GM03348 (cell line): ENCODE results near the gene TRPC4.
"Not testable (repeated sequence)": the region's sequence is repeated elsewhere in the genome, so short reads cannot be mapped to it uniquely, and the experiment has no call there.

Source experiments
- DNase-seq: peaks from one replicate; pipeline ENCODE4 v3.0.0; 2012; ENCODE audit warnings: low spot score

The TRPC4 gene

GRCh38 chr13:37601648-37602440, 267.7 kb downstream of the TRPC4 start:
- DNase-seq: no peak

GRCh38 chr13:37599519-37599918, 270.1 kb downstream of the TRPC4 start:
- DNase-seq: no peak

DNA sequence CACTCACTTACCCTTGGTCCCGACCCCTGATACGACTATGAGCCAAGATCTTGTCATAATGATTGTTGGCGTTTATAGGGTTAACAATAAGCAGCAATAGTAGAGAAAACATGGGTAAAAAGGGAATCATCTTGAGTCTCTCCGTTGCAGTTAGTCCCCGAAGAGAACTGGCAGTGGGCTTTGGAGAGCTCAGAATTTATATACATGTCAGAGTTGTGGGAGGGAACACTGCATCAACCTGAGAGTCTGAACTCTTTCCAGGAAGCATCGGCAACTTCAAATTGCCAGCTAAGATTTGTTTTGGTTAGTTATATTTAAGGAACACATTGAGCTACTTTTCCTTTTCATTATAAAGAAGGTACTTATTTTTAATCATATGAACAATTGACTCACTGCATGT, 271.0 kb downstream of the TRPC4 start, which contains the start of gene POSTN:
Gene POSTN (minus strand): TSS at position 172 of the 400 bp plus-strand sequence. CDS start 42 bp downstream, at position 130.
- DNase-seq: peak; percentile 21

DNA sequence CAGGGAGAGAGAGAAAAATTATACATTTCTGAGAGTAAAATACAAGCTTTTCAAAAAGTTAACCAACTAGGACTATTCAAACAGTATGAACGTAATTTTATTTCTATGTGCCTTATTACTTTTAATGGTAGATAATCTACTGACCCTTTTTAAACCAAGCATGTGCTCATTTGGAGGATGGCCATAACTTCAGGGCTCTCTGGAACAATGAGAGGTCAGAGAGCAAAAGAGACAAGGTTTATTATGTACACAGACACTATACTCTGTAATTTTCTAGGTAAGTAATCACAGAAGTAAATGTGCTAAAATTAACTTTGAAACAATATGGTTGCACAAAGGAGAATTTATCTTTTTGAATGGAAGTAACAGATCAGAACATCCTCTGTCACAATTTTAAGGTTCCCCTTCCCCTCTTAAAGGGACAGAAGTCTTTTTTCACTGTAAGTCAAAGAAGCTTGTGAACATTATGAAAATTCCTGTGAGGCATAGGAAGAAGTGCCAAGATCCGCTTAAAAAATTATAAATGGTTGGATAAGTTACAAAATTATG, 272.0 kb downstream of the TRPC4 start:
- DNase-seq: peak; percentile 5

GRCh38 chr13:37596805-37597204, 272.8 kb downstream of the TRPC4 start:
- no peak for DNase-seq

GRCh38 chr13:37595162-37595561, 274.4 kb downstream of the TRPC4 start:
- peak; percentile 28 for DNase-seq

DNA sequence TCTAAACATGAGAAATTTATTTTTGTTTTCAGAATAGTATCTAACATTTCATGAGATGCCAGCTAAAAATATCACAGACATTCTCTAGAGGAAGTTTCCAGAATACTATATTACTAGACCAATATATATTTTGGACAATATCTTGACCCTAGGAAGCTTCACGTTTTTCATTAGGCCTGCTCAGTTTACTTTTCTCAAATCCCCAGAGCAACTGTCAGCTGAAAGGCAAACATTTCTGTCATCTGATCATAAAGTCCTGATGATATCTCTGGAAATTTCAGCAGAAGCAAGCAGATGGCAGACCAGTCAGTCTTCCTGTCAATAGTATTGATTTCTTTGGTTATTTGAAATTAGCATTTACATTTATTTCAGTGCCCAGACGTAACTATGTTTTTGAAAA, 275.0 kb downstream of the TRPC4 start:
- no peak for DNase-seq

GRCh38 chr13:37589381-37589780, 280.2 kb downstream of the TRPC4 start:
- DNase-seq: not testable (repeated sequence)

DNA sequence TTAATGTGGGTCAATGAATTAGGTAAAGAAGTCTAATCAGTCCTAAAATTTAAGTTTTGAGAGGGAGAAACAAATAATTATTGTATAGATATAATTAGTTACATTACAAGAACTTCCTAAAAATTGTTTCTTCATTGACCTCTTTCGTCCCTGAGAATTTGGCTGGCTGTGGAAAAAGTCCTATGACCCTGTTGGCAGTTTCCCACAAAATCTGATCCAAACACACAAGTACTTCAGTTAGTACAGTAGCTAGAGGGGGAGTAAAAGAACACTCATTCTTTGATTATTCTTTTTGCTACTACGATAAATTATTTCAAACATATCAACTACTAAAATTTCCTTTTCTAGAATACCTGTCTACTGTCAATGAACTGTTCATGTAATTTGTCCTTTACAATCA, 282.3 kb downstream of the TRPC4 start:
- DNase-seq: no peak
